Measurements from ENCODE around the gene ZNF782. TPM values are rescaled to one million over a fixed set of nuclear protein-coding genes. Genes with fewer than 3 reads are reported as not detected.
"Not testable (repeated sequence)": the region's sequence is repeated elsewhere in the genome, so short reads cannot be mapped to it uniquely, and the experiment has no call there.

Gene ZNF782
- total RNA-seq, 1 donor from 2014 or later: 5.0 TPM

DNA sequence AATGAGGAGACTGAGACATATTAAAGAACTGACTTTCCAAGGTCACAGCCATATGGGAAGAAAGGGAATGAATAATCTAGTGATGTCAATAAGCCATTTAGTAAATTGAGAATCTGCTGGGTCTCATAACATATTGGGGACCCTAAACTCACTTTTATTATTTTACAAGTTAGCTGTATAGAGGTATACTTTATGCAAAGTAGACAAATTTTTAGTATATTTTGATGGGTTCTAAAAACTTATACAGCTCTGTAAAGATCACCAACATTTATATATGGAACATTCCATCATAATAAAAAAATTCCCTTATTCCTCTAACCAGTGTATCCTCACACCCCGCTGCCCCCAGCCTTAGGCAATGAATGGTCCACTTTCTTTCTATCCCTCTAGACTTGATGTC is 40.7 kb downstream of the ZNF782 start:
- Mint-ChIP-seq H3K36me3 (ENCODE audit: unreplicated experiment) (peaks cover 52% of the 10 kb centered on the region), H3K4me1 (ENCODE audit: unreplicated experiment) (no peaks in the 10 kb centered on the region), H3K27me3 (ENCODE audit: unreplicated experiment) (no peaks in the 10 kb centered on the region), H3K27ac (ENCODE audit: unreplicated experiment) (no peak overlapping the region), H3K9me3 (ENCODE audit: unreplicated experiment) (peaks cover 54% of the 10 kb centered on the region), H3K4me3 (ENCODE audit: unreplicated experiment) (no peak overlapping the region)
- TF ChIP-seq, protein P1, sequence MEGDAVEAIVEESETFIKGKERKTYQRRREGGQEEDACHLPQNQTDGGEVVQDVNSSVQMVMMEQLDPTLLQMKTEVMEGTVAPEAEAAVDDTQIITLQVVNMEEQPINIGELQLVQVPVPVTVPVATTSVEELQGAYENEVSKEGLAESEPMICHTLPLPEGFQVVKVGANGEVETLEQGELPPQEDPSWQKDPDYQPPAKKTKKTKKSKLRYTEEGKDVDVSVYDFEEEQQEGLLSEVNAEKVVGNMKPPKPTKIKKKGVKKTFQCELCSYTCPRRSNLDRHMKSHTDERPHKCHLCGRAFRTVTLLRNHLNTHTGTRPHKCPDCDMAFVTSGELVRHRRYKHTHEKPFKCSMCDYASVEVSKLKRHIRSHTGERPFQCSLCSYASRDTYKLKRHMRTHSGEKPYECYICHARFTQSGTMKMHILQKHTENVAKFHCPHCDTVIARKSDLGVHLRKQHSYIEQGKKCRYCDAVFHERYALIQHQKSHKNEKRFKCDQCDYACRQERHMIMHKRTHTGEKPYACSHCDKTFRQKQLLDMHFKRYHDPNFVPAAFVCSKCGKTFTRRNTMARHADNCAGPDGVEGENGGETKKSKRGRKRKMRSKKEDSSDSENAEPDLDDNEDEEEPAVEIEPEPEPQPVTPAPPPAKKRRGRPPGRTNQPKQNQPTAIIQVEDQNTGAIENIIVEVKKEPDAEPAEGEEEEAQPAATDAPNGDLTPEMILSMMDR (IDR thresholded peaks at IDR 0.05): no peak
- no peak for DNase-seq (ENCODE audit: extremely low spot score, unreplicated experiment)

GRCh38 chr9:96798959-96799358 is 55.4 kb downstream of the ZNF782 start:
- DNase-seq (ENCODE audit: extremely low spot score, unreplicated experiment); H3K27ac Mint-ChIP-seq (ENCODE audit: unreplicated experiment); H3K4me1 Mint-ChIP-seq (ENCODE audit: unreplicated experiment); H3K4me3 Mint-ChIP-seq (ENCODE audit: unreplicated experiment); H3K27me3 Mint-ChIP-seq (ENCODE audit: unreplicated experiment): not testable (repeated sequence)
- peaks cover 26% of the 10 kb centered on the region for H3K9me3 Mint-ChIP-seq (ENCODE audit: unreplicated experiment)
- H3K36me3 Mint-ChIP-seq (ENCODE audit: unreplicated experiment): peaks cover 52% of the 10 kb centered on the region

GRCh38 chr9:96784021-96784420 is 70.3 kb downstream of the ZNF782 start:
- TF ChIP-seq, protein P1 (IDR thresholded peaks at IDR 0.05): no peak
- Mint-ChIP-seq H3K4me3 (ENCODE audit: unreplicated experiment) (no peak overlapping the region), H3K9me3 (ENCODE audit: unreplicated experiment) (peaks cover 47% of the 10 kb centered on the region), H3K27me3 (ENCODE audit: unreplicated experiment) (no peaks in the 10 kb centered on the region), H3K27ac (ENCODE audit: unreplicated experiment) (no peak overlapping the region), H3K4me1 (ENCODE audit: unreplicated experiment) (peaks cover 3% of the 10 kb centered on the region), H3K36me3 (ENCODE audit: unreplicated experiment) (peaks cover 21% of the 10 kb centered on the region)
- no peak for DNase-seq (ENCODE audit: extremely low spot score, unreplicated experiment)

- no peak overlapping the region for H3K4me3 Mint-ChIP-seq (ENCODE audit: unreplicated experiment)
- H3K27me3 Mint-ChIP-seq (ENCODE audit: unreplicated experiment): no peaks in the 10 kb centered on the region
- H3K36me3 Mint-ChIP-seq (ENCODE audit: unreplicated experiment): peaks cover 13% of the 10 kb centered on the region
- peaks cover 9% of the 10 kb centered on the region for H3K4me1 Mint-ChIP-seq (ENCODE audit: unreplicated experiment)
- H3K27ac Mint-ChIP-seq (ENCODE audit: unreplicated experiment): no peak overlapping the region
- H3K9me3 Mint-ChIP-seq (ENCODE audit: unreplicated experiment): peaks cover 36% of the 10 kb centered on the region
- no peak for DNase-seq (ENCODE audit: extremely low spot score, unreplicated experiment)
- TF ChIP-seq, protein P1 (IDR thresholded peaks at IDR 0.05): no peak
These were observed 72.1 kb downstream of the ZNF782 start for GRCh38 chr9:96782235-96782634.

GRCh38 chr9:96781552-96781951 is 72.8 kb downstream of the ZNF782 start:
- peaks cover 15% of the 10 kb centered on the region for H3K4me1 Mint-ChIP-seq (ENCODE audit: unreplicated experiment)
- no peak for DNase-seq (ENCODE audit: extremely low spot score, unreplicated experiment)
- no peak overlapping the region for H3K27ac Mint-ChIP-seq (ENCODE audit: unreplicated experiment)
- H3K4me3 Mint-ChIP-seq (ENCODE audit: unreplicated experiment): no peak overlapping the region
- H3K36me3 Mint-ChIP-seq (ENCODE audit: unreplicated experiment): peaks cover 11% of the 10 kb centered on the region
- no peaks in the 10 kb centered on the region for H3K27me3 Mint-ChIP-seq (ENCODE audit: unreplicated experiment)
- peaks cover 36% of the 10 kb centered on the region for H3K9me3 Mint-ChIP-seq (ENCODE audit: unreplicated experiment)
- TF ChIP-seq, protein P1 (IDR thresholded peaks at IDR 0.05): no peak

GRCh38 chr9:96779089-96779488 is 75.2 kb downstream of the ZNF782 start:
- DNase-seq (ENCODE audit: extremely low spot score, unreplicated experiment): no peak
- H3K27ac Mint-ChIP-seq (ENCODE audit: unreplicated experiment): no peak overlapping the region
- peaks cover 22% of the 10 kb centered on the region for H3K36me3 Mint-ChIP-seq (ENCODE audit: unreplicated experiment)
- peaks cover 15% of the 10 kb centered on the region for H3K4me1 Mint-ChIP-seq (ENCODE audit: unreplicated experiment)
- H3K9me3 Mint-ChIP-seq (ENCODE audit: unreplicated experiment): peaks cover 25% of the 10 kb centered on the region
- H3K4me3 Mint-ChIP-seq (ENCODE audit: unreplicated experiment): peak overlapping the region; percentile 96
- TF ChIP-seq, protein P1 (IDR thresholded peaks at IDR 0.05): no peak
- no peaks in the 10 kb centered on the region for H3K27me3 Mint-ChIP-seq (ENCODE audit: unreplicated experiment)
